Medulla oblongata (tissue), 1 donor: ENCODE results near the gene RMRP.
"Not testable (repeated sequence)": the region's sequence is repeated elsewhere in the genome, so short reads cannot be mapped to it uniquely, and the experiment has no call there.

Experiments used
- DNase-seq: peaks from one replicate; pipeline ENCODE4 v3.0.0-alpha.2; 2015; ENCODE audit errors: extremely low spot score

RMRP gene

GRCh38 chr9:35641478-35641877 lies 16.3 kb downstream of the RMRP start:
- not testable (repeated sequence) for DNase-seq

GRCh38 chr9:35640431-35640830 lies 17.4 kb downstream of the RMRP start:
- not testable (repeated sequence) for DNase-seq

- DNase-seq: no peak
Measured at GRCh38 chr9:35639631-35640030, 18.2 kb downstream of the RMRP start.

GRCh38 chr9:35639225-35639624 lies 18.6 kb downstream of the RMRP start:
- not testable (repeated sequence) for DNase-seq

- DNase-seq: not testable (repeated sequence)
Measured at GRCh38 chr9:35638751-35639150, 19.1 kb downstream of the RMRP start.

- not testable (repeated sequence) for DNase-seq
Measured at GRCh38 chr9:35637427-35637955, 20.3 kb downstream of the RMRP start.

GRCh38 chr9:35636877-35637246 lies 21.0 kb downstream of the RMRP start:
- not testable (repeated sequence) for DNase-seq

GRCh38 chr9:35636135-35636876 lies 21.5 kb downstream of the RMRP start:
- DNase-seq: peak; percentile 34

- DNase-seq: no peak
Measured at GRCh38 chr9:35635730-35636129, 22.1 kb downstream of the RMRP start.

GRCh38 chr9:35629597-35629996 lies 28.2 kb downstream of the RMRP start:
- DNase-seq: no peak

GRCh38 chr9:35628389-35628991 lies 29.3 kb downstream of the RMRP start:
- no peak for DNase-seq

GRCh38 chr9:35627575-35627974 lies 30.2 kb downstream of the RMRP start:
- no peak for DNase-seq

- DNase-seq: no peak
Measured at GRCh38 chr9:35619800-35620158, 38.0 kb downstream of the RMRP start.

- no peak for DNase-seq
Measured at GRCh38 chr9:35618854-35619799, 38.7 kb downstream of the RMRP start.

GRCh38 chr9:35618325-35618727 lies 39.5 kb downstream of the RMRP start, which contains the start of gene CD72:
TSS of gene CD72 (minus strand) at chr9:35618413. CDS start at chr9:35618303, 110 bp downstream.
- DNase-seq: peak; percentile 27

GRCh38 chr9:35617548-35617947 lies 40.3 kb downstream of the RMRP start:
- DNase-seq: no peak

GRCh38 chr9:35616681-35617459 lies 40.9 kb downstream of the RMRP start:
- peak; percentile 40 for DNase-seq

- no peak for DNase-seq
Measured at GRCh38 chr9:35615981-35616680, 41.7 kb downstream of the RMRP start.

GRCh38 chr9:35612843-35613242 lies 45.0 kb downstream of the RMRP start:
- DNase-seq: no peak

GRCh38 chr9:35612066-35612465 lies 45.8 kb downstream of the RMRP start:
- not testable (repeated sequence) for DNase-seq
